Fibroblast of lung (primary cell): Measurements from ENCODE around the gene GRAMD1A. TPM values are rescaled to one million over a fixed set of nuclear protein-coding genes. Genes with fewer than 3 reads are reported as not detected.
"Not testable (repeated sequence)": the region's sequence is repeated elsewhere in the genome, so short reads cannot be mapped to it uniquely, and the experiment has no call there.

Experiments
- DNase-seq, 2 donors: peaks; one replicate each; pipeline versions ENCODE4 v3.0.0 to v3.0.0-alpha.2; 2010; ENCODE audit warnings: low read depth in 2 of 2
- H2AFZ ChIP-seq: 2 replicates; pipeline ENCODE4 v1.5.1; 2012; ENCODE audit warnings: low read length, control low read depth, inconsistent platforms
- H3K27ac ChIP-seq: 2 replicates; pipeline ENCODE4 v1.5.1; 2011; ENCODE audit warnings: low read length, control low read depth; ENCODE audit not compliant: insufficient read depth
- H3K27me3 ChIP-seq: 2 replicates; pipeline ENCODE4 v1.5.1; 2011; ENCODE audit warnings: mild to moderate bottlenecking, low read length; ENCODE audit not compliant: control insufficient read depth, insufficient read depth
- H3K36me3 ChIP-seq: 2 replicates; pipeline ENCODE4 v1.5.1; 2011; ENCODE audit warnings: low read length; ENCODE audit not compliant: control insufficient read depth, insufficient read depth
- H3K4me1 ChIP-seq: 2 replicates; pipeline ENCODE4 v1.5.1; 2011; ENCODE audit warnings: low read length; ENCODE audit not compliant: control insufficient read depth, insufficient read depth; ENCODE audit errors: extremely low read depth
- H3K4me2 ChIP-seq: 2 replicates; pipeline ENCODE4 v1.5.1; 2011; ENCODE audit warnings: low read length, control low read depth; ENCODE audit not compliant: insufficient read depth; ENCODE audit errors: extremely low read depth
- H3K4me3 ChIP-seq, 4 experiments: fragments of 200-600 bp in 1 of 4; sonication (generic) in 1 of 4; replicated peaks in 1 of 4; 2 replicates each; pipeline ENCODE4 v1.5.1; 2011 to 2016; ENCODE audit warnings: low read length in 4 of 4, low read depth in 3 of 4, mild to moderate bottlenecking in 3 of 4, control low read depth in 2 of 4, inconsistent platforms in 1 of 4, mixed read lengths in 1 of 4; ENCODE audit not compliant: insufficient read depth in 1 of 4; ENCODE audit errors: control extremely low read depth in 1 of 4
- H3K79me2 ChIP-seq: 2 replicates; pipeline ENCODE4 v1.5.1; 2012; ENCODE audit warnings: mild to moderate bottlenecking, low read length, inconsistent platforms; ENCODE audit not compliant: control insufficient read depth, insufficient read depth
- H3K9ac ChIP-seq: 2 replicates; pipeline ENCODE4 v1.5.1; 2011; ENCODE audit warnings: mild to moderate bottlenecking, low read length, control low read depth; ENCODE audit not compliant: insufficient read depth
- H3K9me3 ChIP-seq: 2 replicates; pipeline ENCODE4 v1.5.1; 2012; ENCODE audit warnings: low read depth, low read length; ENCODE audit not compliant: control insufficient read depth, insufficient read depth
- H4K20me1 ChIP-seq: 2 replicates; pipeline ENCODE4 v1.5.1; 2011; ENCODE audit warnings: low read length; ENCODE audit not compliant: control insufficient read depth, insufficient read depth; ENCODE audit errors: extremely low read depth
- EZH2 ChIP-seq: IDR thresholded peaks from 2 replicates; pipeline ENCODE4 v1.5.1; 2012; ENCODE audit warnings: low read length, control low read depth, mild to moderate bottlenecking; ENCODE audit errors: missing control alignments
- polyA plus RNA-seq, 2 donors: library from polyadenylated mRNA; depleted of rRNA in 1 of 2; stranded (reverse) in 1 of 2; unstranded in 1 of 2; fragments of >200 nt; gene quantifications; 2 replicates each; pipeline ENCODE4 v1.2.1, GENCODE V29; 2011 to 2012; ENCODE audit warnings: missing spikeins in 1 of 2
- total RNA-seq: library from RNA; depleted of rRNA; stranded (reverse); fragments of >200 nt; gene quantifications from 2 replicates; pipeline ENCODE4 v1.2.1, GENCODE V29; 2014
- TF ChIP-seq, protein P1 (sequence below), 2 donors: IDR thresholded peaks in 1 of 2; conservative IDR thresholded peaks in 1 of 2; 1 replicate in 1 of 2; 2 replicates in 1 of 2; pipeline ENCODE4 v1.5.1; 2011 to 2012; ENCODE audit warnings: low read length in 2 of 2, control low read depth in 1 of 2, inconsistent platforms in 1 of 2, low read depth in 1 of 2, mild to moderate bottlenecking in 1 of 2

GRAMD1A gene
- total and polyA plus RNA-seq, 2 donors (not counting 1 experiment from before 2014, with no cell fraction given) = 21.4 to 24.4 TPM

GRCh38 chr19:34994643-34995541 is 5.2 kb upstream of the GRAMD1A start:
- no peaks in the 10 kb centered on the region for H3K79me2 ChIP-seq
- no peak for DNase-seq
- TF ChIP-seq, protein P1, sequence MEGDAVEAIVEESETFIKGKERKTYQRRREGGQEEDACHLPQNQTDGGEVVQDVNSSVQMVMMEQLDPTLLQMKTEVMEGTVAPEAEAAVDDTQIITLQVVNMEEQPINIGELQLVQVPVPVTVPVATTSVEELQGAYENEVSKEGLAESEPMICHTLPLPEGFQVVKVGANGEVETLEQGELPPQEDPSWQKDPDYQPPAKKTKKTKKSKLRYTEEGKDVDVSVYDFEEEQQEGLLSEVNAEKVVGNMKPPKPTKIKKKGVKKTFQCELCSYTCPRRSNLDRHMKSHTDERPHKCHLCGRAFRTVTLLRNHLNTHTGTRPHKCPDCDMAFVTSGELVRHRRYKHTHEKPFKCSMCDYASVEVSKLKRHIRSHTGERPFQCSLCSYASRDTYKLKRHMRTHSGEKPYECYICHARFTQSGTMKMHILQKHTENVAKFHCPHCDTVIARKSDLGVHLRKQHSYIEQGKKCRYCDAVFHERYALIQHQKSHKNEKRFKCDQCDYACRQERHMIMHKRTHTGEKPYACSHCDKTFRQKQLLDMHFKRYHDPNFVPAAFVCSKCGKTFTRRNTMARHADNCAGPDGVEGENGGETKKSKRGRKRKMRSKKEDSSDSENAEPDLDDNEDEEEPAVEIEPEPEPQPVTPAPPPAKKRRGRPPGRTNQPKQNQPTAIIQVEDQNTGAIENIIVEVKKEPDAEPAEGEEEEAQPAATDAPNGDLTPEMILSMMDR (conservative IDR thresholded peaks at IDR 0.05 in 1 of 2, IDR thresholded peaks at IDR 0.05 in 1 of 2; ENCODE audit: low read depth in 1 of 2, low read length in 2 of 2) = no peak
- TF ChIP-seq EZH2 = no peak
- no peaks in the 10 kb centered on the region for H4K20me1 ChIP-seq
- peaks cover 2% of the 10 kb centered on the region for H3K4me1 ChIP-seq
- H3K9me3 ChIP-seq = no peaks in the 10 kb centered on the region
- H3K36me3 ChIP-seq = no peaks in the 10 kb centered on the region
- H3K9ac ChIP-seq = no peak overlapping the region
- H2AFZ ChIP-seq = no peak overlapping the region
- no peak overlapping the region for H3K4me2 ChIP-seq
- no peak overlapping the region for H3K27ac ChIP-seq
- no peaks in the 10 kb centered on the region for H3K27me3 ChIP-seq
- no peak overlapping the region for H3K4me3 ChIP-seq

DNA sequence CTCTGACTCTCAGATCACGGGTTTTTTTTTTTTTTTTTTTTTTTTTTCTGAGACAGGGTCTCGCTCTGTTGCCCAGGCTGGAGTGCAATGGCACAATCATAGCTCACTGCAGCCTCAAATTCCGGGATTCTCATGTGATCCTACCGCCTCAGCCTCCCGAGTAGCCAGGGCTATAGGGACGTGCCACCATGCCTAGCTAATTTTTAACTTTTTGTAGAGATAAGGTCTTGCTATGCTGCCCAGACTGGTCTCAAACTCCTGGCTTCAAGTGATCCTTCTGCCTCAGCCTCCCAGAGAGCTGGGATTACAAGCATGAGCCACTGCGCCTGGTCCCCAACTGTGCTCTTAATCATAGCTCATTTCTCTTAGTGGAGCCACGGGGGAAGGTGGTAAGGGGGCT is 4.6 kb upstream of the GRAMD1A start:
- H3K36me3 ChIP-seq = no peaks in the 10 kb centered on the region
- DNase-seq = no peak
- H3K27me3 ChIP-seq = no peaks in the 10 kb centered on the region
- no peak overlapping the region for H2AFZ ChIP-seq
- no peak overlapping the region for H3K4me3 ChIP-seq
- no peak overlapping the region for H3K27ac ChIP-seq
- peaks cover under 1% of the 10 kb centered on the region for H3K79me2 ChIP-seq
- no peaks in the 10 kb centered on the region for H3K9me3 ChIP-seq
- no peak overlapping the region for H3K9ac ChIP-seq
- TF ChIP-seq, protein P1 (conservative IDR thresholded peaks at IDR 0.05 in 1 of 2, IDR thresholded peaks at IDR 0.05 in 1 of 2; ENCODE audit: low read depth in 1 of 2, low read length in 2 of 2) = no peak
- no peak for TF ChIP-seq EZH2
- H4K20me1 ChIP-seq = no peaks in the 10 kb centered on the region
- H3K4me2 ChIP-seq = no peak overlapping the region
- H3K4me1 ChIP-seq = peaks cover 2% of the 10 kb centered on the region

DNA sequence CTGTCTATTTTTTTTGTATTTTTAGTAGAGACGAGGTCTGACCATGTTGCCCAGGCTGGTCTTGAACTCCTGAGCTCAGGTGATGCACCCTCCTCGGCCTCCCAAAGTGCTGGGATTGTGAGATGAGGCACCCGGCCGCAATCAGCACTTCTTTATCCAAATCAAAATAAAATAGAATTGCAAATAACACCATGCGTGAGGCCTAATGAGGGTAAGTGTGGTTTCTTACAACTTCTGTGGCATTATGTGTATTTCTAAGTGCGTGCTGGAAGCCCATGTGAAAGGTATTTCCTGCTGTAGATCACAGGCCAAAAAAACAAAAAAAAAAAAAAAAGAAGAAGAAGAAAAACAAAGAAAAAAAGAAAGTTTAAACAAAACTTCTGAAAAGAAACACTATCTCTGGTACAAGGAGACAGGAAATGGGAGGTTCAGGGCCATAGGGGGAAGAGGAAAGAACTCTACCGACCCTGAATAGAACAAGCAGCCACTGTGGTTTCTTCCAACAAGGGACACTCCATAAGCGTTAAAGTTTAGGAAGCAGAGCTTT is 3.0 kb upstream of the GRAMD1A start:
- no peaks in the 10 kb centered on the region for H3K36me3 ChIP-seq
- H3K27me3 ChIP-seq = no peaks in the 10 kb centered on the region
- H2AFZ ChIP-seq = no peak overlapping the region
- no peak for TF ChIP-seq EZH2
- TF ChIP-seq, protein P1 (conservative IDR thresholded peaks at IDR 0.05 in 1 of 2, IDR thresholded peaks at IDR 0.05 in 1 of 2; ENCODE audit: low read depth in 1 of 2, low read length in 2 of 2) = no peak
- H3K9me3 ChIP-seq = no peaks in the 10 kb centered on the region
- H3K9ac ChIP-seq = no peak overlapping the region
- H3K27ac ChIP-seq = no peak overlapping the region
- no peak overlapping the region for H3K4me3 ChIP-seq
- H3K4me2 ChIP-seq = no peak overlapping the region
- no peaks in the 10 kb centered on the region for H4K20me1 ChIP-seq
- H3K79me2 ChIP-seq = peaks cover 14% of the 10 kb centered on the region
- H3K4me1 ChIP-seq = peaks cover 2% of the 10 kb centered on the region
- DNase-seq = no peak

GRCh38 chr19:34998224-34998623 is 1.9 kb upstream of the GRAMD1A start:
- not testable (repeated sequence) for H3K9me3 ChIP-seq, H3K4me2 ChIP-seq

More at GRCh38 chr19:34998224-34998623, 1.9 kb upstream of the GRAMD1A start:
- not testable (repeated sequence) for H3K4me1 ChIP-seq, H3K27ac ChIP-seq, H3K36me3 ChIP-seq, H3K27me3 ChIP-seq, H3K4me3 ChIP-seq, H4K20me1 ChIP-seq, DNase-seq, H2AFZ ChIP-seq, H3K9ac ChIP-seq
- H3K79me2 ChIP-seq = peaks cover 22% of the 10 kb centered on the region
